AG08396 (cell line): ENCODE results near the gene FMNL2.
A peak's percentile ranks its signal among the peaks of the same experiment; 100 is the strongest.

ENCODE experiments used
- DNase-seq: peaks from one replicate; pipeline ENCODE4 v3.0.0; 2012; ENCODE audit warnings: low spot score, mixed read lengths

Gene FMNL2

DNA sequence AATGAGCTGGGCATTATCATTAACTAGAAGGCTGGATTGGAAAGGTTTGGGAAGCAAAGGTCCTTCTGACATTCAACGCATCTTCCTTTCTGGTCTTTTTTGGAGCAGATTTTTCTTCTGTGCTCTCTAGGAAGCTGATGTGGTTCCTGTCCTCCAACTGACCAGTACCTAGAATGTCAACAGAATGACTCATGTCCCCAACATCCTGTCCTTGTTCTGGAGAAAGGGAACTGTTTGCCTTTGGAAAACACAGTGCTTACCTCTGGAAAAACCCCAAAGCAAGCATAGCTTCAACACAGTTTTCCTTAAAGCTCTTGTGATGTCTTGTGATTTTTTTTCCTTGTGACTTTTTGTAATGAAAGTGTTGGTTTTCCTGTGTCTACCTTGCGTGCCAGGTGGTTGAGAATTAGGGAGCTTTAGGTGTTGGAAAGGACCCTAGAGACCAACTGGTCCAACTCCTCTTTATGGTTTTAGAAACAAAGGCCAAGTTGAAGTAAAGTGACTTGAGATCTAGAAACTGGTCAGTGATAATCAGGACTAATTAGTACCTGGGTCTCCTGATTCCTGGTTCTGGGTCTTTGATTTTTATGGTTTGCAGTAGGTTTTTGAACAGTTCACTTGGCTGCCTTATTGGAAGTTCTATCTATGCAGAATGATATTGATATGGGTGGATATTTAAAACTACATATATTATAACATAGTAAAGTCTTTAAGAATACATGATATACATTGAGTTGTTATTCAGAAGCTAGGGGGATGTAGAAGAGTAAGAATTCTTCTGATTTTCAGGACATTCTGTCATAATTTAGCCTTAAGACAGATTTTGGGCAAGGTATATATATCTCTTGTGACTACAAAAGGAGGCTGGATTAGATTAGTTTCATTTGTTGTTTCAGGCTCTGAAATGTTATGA, 70.5 kb downstream of the FMNL2 start:
- DNase-seq = no peak

DNA sequence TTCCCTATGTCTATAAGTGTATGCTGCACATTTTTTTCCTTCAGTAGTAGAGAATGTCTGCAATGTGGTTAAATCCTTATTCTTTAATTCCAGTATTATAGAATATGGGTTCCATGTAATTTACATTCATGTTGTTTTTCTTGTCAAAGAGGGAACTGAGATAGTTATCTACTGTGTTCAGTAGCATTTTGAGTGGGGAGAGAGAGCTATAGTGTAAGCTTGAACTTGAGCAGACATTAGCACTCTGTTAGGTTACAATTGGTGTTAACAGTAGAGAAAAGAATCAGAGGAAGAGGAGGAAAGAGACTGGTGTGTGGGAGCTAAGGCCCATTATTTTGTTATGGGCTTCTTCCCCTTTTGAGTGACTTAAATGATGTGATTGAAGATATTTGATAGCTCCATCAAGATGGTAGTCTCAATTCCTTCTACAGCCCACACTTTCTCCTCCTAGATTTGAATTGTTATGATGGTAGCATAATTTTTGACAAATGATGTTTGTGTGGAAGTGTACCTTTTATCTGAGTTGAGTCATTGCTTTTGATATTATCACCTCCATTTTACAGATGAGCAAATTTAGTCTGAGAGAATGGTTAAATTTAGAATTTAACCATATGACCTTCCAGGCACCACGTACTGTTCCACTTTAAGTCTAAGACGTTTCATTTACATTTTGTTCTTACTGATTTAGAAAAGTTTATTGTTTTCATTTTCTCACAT, 71.3 kb downstream of the FMNL2 start:
- no peak for DNase-seq

DNA sequence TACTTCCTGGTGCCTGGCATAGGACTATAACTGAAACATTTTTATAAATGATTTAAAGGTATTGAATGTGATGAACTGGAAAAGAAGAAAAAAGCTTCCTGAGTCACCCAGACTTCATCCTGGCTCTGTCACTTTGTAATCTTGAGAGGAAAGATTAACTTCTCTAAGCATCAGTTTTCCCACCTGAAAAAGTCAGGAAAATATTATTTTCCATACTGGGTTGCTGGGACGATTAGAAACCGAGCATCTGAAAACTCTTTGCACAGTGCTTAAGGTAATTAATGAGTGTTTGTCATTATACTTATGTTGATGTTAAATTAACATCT, 71.8 kb downstream of the FMNL2 start:
- DNase-seq = no peak

DNA sequence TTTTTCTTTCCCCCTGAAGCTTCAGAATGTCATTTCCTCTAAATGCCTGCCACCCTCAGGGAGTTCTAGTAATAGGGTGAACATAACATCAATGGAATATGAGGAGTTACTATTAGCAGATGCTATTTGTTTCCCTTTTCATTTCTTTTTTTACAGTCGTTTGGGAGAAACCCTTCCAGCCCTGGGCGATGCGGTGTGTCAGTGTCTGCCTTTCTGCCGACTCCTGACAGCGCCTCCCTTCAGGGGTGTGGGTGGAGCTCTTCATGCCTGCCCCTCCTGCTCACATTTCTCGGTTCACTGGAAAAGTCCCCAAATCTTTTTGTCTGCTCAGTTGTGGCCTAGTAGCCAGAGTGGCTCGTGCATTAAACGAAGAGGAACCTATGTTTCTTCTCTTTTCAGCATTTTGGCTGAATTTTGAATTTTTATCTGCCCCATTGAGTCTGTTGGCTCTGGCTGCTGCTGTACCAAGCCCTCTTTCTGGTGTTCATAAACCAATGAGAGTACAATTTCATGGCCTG, 72.3 kb downstream of the FMNL2 start:
- peak; percentile 74 for DNase-seq

DNA sequence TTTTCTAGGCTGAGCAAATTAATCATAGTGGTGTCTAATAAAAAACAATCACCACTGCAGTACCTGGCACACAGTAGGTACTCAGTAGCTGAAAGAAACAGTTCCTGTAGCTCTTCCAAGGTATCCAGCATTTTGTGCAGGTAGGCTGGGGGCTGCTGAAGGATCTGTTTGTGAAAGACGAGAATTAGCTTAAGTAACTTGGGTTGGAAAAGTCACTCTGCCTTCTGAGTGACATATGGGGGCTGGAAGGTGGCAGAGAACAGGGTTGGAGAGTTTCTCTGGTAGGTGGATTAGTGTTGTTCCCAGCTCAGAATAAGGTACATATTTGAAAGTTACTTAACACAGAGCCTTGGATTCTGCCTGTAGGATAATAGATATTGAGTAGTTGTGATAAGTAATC, 72.8 kb downstream of the FMNL2 start:
- DNase-seq = no peak

DNA sequence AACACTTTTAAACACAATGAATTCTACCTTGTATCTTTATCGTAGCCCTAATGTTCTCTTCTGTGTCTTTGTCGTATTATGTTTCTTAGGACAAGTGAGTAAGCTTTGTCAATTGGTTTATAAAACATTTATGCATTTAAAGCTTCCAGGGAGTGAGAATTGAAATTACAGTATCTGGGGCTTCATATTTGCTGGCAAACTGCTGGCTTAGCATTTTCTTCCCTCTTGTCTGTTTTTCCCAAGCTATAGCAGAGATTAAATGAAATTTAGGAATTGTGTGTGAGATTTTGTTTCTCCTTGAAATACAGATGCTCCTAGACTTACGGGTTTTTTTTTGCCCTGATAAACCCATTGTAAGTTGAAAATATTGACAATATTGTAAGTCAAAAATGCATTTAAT, 73.3 kb downstream of the FMNL2 start:
- no peak for DNase-seq

DNA sequence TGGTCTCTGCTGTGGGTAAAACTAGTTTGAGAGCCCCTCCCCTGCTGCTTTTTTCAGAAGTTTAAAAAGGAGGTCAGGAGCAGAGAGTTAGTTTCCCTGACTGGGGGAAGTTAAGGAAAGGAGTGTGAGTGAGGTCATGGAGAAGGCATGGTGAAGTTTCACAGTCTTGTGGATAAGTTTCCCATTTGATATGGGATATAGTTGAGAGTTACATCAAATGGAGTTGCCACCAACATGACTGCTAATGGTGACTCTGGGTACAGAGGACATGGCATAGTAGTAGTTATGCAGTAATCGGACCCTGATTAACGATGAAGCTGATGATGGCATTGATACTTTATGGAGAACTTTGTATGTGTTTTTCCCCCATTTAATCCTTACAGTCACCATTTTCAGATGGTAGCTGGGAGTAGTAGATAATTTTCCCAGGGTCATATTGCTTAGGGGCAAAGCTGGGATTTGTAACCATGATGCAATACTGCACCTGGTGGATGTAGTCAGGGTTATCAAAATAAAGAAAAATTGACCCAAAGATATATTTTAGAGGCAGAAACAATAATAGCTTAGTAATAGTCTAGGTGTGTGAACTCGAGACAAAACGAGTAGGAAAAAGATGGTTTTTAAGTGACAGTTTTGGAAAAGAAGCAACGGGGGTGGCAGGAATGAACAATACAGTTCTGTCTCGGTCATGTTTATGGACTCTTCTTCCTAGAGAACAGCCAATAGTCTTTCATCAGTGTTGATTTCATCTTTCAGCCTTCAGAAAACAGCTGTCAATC, 74.6 kb downstream of the FMNL2 start:
- no peak for DNase-seq

DNA sequence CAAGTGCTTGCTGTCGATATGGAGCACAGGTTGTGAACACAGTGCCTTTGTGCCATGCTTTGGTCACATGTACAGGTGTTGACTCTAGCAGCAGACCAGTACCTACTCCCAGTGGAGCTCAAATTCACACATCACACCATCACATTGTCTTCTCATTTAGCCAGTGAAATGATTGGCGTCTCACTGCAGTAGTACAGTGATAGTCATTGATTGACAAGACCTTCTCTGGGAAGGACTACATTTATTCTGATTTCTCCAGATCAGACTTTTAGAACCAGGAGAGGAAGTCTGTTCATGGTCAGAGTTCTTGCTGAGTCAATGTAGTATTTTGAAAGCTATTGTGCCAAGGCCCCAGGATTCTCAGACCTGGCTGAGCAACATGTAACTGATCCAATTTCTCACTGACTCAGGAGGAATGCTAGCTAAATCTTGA, 75.2 kb downstream of the FMNL2 start:
- DNase-seq = no peak

DNA sequence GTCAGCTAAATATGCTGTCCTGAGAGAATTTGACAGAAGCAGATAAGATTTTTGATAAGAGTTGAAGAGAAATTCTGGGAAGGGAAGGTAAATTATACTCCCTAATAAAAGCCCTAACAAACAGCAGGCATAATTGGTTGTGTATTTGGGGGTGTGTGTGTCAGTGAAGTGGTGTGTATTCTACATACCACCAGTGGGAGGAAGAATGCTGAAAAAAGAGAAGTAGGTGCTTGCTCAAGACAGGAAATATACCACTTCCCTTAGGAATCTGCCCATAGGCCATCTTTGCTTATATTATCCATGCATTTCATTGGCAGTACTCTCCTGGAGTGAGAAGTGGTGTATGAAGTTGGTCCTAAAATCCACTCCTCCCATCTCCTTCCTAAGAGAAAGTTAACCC, 76.2 kb downstream of the FMNL2 start:
- no peak for DNase-seq

DNA sequence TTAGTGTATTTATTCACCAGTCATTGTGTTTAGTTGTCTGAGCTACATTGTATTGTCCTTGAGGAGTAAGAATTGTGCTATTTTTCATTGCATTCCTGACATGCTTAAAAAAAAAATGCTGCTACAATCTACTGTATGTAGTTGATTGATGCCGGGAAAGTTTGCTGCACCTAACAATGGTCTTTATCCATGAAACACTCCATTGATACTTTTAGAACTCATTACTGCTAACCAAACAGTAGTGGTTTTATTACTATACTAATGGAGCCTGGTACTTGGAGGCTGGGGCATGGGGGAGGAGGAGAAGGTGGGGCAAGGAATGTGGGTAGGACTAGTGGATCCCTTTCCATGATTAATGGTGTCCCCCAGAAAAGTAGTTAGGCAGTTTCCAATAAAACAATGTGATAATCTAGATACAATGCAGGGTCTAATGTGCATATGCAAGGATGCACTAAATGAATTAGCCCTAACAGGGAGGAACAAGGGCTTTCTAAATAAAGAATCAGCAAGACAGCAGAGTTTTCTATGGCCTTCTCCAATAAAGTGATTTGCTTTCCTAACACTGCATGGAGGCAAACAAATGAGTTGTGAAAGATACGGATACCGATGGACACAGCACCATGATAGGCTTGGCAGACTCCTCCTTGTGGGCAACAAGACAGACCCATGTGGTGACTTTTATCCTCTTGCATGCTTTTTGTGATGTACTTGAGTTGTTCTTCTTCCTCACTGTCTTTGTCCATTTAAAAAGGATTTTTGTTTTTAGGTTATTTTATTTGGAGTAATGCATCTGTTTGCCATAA, 78.5 kb downstream of the FMNL2 start:
- no peak for DNase-seq

DNA sequence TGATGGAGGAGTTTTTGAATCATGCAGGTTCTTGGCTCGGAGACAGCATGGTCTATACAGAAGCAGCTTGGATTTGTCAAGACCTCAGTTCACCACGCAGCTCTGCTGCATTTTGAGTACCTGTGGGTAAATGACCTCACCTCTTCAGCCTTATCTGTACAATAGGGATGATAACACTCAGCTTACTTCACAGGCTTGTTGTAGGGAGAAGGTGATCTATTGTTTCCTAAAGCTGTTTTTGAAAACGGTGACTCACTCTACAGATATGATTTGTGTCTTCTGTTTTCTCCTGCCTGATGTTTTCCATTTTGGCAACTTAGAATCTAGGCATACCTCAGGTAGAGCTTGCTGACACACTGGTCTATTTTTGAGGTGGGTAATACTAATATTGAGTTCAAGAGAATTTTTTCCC, 80.3 kb downstream of the FMNL2 start:
- DNase-seq = no peak

DNA sequence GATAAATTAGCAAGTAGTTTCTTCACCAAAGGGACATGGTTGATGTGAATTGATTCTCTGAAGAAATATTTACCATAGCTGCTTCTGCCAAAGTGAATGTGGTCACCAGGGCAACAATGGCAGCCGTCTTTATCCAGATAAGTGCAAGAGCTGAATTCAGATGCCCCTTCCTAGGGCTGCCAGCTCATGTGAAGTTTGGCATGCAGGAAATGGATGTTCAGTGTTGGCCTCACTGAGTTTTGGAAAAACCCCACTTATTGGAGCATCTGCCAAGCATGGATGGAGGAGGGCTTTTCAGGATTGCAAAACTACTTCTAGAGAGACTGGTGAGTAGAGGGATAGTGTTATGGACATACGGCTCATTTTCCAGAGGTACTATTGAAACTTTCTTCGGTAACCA, 80.8 kb downstream of the FMNL2 start:
- DNase-seq = no peak

DNA sequence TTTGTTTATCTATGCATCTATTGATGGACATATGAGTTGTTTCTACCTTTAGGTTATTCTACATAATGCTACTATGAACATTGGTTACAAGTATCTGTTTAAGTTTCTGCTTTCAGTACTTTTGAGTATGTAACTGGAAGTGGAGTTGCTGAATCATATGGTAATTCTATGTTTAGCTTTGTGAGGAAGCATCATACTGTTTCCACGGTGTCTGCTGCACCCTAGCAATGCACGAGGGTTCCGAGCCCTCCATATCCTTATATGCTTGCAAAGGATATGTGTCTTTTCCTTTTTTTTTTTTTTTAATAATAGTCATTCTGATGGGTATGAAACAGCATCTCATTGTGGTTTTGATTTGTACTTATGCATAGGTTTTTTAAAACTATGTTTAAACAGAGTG, 83.7 kb downstream of the FMNL2 start:
- DNase-seq = no peak

DNA sequence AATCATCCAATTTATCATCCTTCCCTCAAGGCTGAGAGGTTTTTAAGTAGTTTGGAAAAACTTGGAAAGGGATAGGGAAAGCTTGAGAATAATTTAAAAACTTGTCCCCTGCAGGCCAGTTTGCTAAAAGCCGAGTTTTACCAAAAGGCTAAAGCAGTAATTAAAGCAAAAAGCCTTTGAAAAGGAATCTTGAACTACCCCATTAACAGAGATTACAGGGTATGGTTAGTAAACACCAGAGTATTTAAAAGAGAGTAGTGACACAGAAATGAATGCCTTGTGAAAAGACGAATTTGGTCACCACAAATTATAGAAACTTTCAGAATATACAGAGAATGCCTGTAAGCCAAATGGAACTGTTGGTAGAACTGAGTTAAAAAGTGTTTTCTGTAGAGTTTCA, 85.0 kb downstream of the FMNL2 start:
- DNase-seq = no peak

DNA sequence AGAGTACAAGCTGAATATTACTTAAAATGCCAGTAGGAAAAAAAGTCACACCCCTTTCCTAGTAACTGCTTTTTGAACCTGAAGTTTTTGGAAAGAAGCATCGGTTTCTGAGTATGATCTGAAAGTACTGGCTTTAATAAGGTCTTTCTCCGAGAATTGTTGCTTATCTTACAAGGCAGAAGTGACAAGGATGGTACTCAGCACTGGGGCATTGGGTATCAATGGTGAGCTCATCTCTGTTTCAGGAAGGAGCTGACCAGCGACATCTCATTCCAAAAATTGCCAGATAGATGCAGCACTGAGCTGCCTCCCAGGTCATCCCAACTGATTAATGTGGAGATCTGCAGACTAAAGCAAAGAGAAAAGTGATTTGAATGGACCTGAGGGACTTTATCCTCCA, 85.4 kb downstream of the FMNL2 start:
- DNase-seq = no peak

DNA sequence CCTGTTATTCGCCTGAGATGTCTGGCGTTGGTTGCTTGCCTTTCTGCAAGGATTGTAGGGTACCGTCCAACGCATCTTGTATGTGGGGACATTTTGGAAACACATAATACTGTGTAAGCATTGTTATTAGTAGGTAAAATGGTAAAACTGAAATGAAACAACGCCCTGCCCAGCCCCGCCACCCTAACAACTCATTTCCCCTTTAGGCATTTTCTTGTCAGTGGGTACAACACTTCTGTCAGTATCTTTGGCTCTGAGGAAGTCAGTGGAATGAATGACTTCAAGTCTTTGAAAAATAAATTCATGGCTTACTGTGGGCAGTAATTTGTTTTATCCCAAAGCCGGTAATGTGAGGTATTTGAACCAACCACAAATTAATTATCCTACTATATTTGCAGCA, 86.0 kb downstream of the FMNL2 start:
- DNase-seq = no peak

DNA sequence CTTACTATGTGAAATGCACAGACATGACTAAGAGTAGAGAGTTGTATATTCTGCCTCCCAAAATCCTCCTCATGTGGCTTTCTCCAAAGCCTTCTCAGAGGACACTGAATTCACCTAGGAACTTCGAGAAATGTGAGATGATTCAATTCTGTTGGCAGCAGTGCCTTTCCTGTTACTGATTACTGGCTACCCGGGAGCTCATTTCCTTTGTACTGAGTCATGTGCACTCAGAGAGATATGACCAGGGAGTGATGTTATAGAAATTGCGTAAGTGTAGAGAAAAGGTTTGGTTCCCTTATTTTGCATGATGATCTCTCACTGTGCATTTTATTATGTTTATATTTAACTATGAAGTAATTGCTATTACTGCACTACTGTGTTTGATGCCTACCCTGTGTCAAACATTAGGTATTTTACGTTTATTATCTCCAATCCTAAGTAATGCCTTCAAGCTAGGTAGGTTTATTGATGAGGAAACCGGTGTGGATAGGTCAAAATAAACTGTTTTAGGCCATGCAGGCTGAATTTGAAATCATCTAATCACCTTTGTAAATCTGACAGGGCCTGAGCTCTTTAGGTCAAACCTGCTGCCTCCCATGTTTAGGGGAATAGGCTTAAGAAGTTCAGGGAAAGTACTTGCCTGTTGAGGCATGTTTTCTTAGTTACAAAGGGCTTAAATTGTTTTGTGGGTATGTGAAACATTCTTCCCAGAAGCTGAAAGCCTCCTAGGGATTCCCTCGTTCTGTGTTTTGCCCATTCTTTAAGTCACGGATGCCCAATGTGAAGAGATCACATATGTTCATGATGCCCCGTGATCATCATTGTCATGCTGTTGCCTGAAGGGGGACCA, 86.8 kb downstream of the FMNL2 start:
- peak; percentile 70 for DNase-seq

DNA sequence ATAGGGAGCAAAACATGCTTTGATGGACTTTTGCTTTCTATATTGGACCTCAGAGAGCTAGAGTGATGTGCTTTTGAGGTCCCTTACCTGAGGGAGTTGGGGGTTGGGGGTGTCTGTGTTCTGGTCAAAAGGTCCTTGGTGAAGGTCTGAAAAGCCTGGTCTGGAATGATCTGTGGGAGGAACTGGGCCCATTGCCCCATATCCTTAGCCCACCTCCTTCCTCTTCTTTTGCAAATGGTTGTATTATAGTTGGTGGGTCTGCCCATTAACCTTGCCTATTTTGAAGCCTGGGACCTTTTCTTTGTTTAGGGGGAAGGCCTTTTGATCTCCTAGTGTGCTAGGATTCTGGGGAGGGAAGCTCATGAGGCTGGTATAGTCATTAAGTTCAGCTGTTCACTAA, 88.7 kb downstream of the FMNL2 start:
- no peak for DNase-seq

DNA sequence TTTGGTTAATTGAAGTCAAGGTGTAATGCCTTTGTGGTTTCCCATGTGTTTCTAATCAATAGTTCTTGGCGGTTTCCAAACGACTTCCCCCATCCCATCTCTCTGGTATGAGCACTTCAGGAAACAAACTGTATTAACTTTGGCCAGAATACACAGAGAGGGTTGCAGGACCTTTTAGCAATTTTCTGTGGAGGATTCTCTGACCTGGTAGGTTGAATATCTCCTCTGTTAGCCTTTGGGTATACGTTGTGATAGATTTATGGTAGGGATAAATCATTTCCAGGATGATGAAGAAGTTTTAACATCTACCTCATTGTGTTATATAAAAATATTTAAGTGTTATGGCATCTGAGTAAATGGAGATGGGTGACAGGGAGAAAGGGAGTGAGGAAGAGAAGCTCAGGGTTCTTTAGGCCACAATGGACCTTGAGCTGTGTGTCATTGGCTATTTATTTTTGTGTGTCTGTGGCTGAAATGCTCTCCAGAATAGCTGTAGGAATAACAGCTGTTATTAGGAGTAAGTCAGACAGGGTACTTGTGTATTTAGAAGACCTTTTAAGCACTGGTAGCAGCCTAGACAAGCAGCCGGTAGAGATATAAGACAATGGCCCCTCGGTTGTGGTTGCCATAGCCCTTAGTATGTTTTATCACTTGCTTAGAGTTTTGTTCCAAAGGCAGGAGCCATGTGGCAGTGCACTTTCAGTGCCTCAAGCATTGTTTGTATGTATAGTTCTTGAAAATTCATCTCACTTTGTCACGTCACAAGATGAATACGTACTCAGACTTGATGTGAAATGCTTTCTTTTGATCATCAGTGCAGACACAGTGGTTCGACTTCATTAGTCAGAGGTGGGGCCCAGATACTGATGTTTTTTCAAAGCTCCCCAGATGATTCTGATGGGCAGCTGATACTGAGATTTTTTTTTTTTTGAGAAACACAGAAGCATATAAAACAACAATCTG, 91.1 kb downstream of the FMNL2 start:
- no peak for DNase-seq

DNA sequence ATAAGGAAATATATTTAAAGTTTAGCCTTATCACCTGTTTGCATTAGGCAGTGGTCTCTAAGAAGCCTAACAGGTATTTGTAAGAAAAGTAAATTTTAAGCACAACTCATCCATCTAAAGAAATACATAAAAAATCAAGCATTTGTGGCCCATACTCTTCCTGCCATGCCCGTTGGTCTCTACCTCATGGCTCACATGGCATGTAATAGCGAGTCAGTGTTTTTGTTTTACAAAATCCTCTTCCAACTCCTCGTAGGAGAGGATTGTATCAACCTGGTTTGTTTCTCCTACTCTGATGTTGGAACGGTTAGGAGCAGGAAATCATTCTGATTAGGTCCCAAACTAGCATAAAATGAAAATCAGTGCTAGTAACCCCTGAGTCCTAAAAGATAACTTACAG, 91.8 kb downstream of the FMNL2 start:
- no peak for DNase-seq
